HepG2 (cell line): ENCODE results near the gene FOXN3. TPM values are rescaled to one million over a fixed set of nuclear protein-coding genes. Genes with fewer than 3 reads are reported as not detected.

Experiments
- EP300 ChIP-seq, 3 experiments: sonication (generic) in 1 of 3; formaldehyde crosslinking in 1 of 3; IDR thresholded peaks; 2 replicates each; pipeline versions ENCODE4 v1.5.1 to v1.6.1; 2011 to 2020; ENCODE audit warnings: low read depth in 2 of 3, low read length in 2 of 3, borderline replicate concordance in 1 of 3, improper control_type of control experiment in 1 of 3, mild to moderate bottlenecking in 1 of 3, missing genetic modification reagents in 1 of 3, moderate library complexity in 1 of 3
- HDAC2 ChIP-seq: sonication (generic); formaldehyde crosslinking; IDR thresholded peaks from 2 replicates; pipeline ENCODE4 v1.4.0; 2020; ENCODE audit warnings: missing genetic modification reagents
- HES4 ChIP-seq: sonication (generic); formaldehyde crosslinking; IDR thresholded peaks from 2 replicates; pipeline ENCODE4 v1.9.0; 2021; ENCODE audit warnings: mild to moderate bottlenecking, missing genetic modification reagents, borderline replicate concordance
- HNF4G ChIP-seq, 2 experiments: sonication (generic) in 1 of 2; formaldehyde crosslinking in 1 of 2; IDR thresholded peaks; 2 replicates each; pipeline versions ENCODE4 v1.4.0 to v1.6.1; 2011 to 2020; ENCODE audit warnings: borderline replicate concordance in 2 of 2, low read depth in 2 of 2, mild to moderate bottlenecking in 2 of 2, low read length in 1 of 2, missing genetic modification reagents in 1 of 2, moderate library complexity in 1 of 2
- JUNB ChIP-seq: sonication (generic); formaldehyde crosslinking; IDR thresholded peaks from 2 replicates; pipeline ENCODE4 v1.8.0; 2022; ENCODE audit warnings: missing genetic modification reagents, mild to moderate bottlenecking, borderline replicate concordance
- MXD4 ChIP-seq: IDR thresholded peaks from 2 replicates; pipeline ENCODE4 v1.6.1; 2016; ENCODE audit warnings: mild to moderate bottlenecking, missing biosample characterization, missing genetic modification reagents
- NAIF1 ChIP-seq: sonication (generic); formaldehyde crosslinking; IDR thresholded peaks from 2 replicates; pipeline ENCODE4 v1.5.0; 2020; ENCODE audit warnings: mild to moderate bottlenecking, missing genetic modification reagents, borderline replicate concordance
- NCOA2 ChIP-seq: sonication (generic); formaldehyde crosslinking; IDR thresholded peaks from 2 replicates; pipeline ENCODE4 v1.8.0; 2022; ENCODE audit warnings: inconsistent platforms
- NCOR1 ChIP-seq: fragments of 200-600 bp; sonication (generic); IDR thresholded peaks from 2 replicates; pipeline ENCODE4 v1.7.0; 2017; ENCODE audit warnings: antibody characterized with exemption, low read length, borderline replicate concordance
- NFE2 ChIP-seq: sonication (generic); formaldehyde crosslinking; IDR thresholded peaks from 2 replicates; pipeline ENCODE4 v1.4.0; 2020; ENCODE audit warnings: missing genetic modification reagents
- NR2F6 ChIP-seq, 2 experiments: IDR thresholded peaks; 2 replicates each; pipeline ENCODE4 v1.6.1; 2016; ENCODE audit warnings: antibody characterized with exemption in 1 of 2, mild to moderate bottlenecking in 1 of 2
- PPARG ChIP-seq: conservative IDR thresholded peaks from 2 replicates; pipeline ENCODE4 v1.6.1; 2016; ENCODE audit warnings: missing biosample characterization, missing genetic modification reagents
- RBM22 ChIP-seq: fragments of 200-400 bp; formaldehyde crosslinking; optimal IDR thresholded peaks from 2 replicates; pipeline ENCODE3; 2017; ENCODE audit warnings: mild to moderate bottlenecking, low read length, moderate library complexity
- RFX5 ChIP-seq: IDR thresholded peaks from 2 replicates; pipeline ENCODE4 v1.6.1; 2011; ENCODE audit warnings: low read depth, low read length, improper control_type of control experiment
- SIN3A ChIP-seq: IDR thresholded peaks from 2 replicates; pipeline ENCODE4 v1.6.1; 2011; ENCODE audit warnings: low read depth, mild to moderate bottlenecking, control low read depth, low read length, borderline replicate concordance
- SMAD1 ChIP-seq: sonication (generic); formaldehyde crosslinking; IDR thresholded peaks from 2 replicates; pipeline ENCODE4 v1.4.0; 2020; ENCODE audit warnings: missing genetic modification reagents, low read depth, mild to moderate bottlenecking, borderline replicate concordance
- SMARCE1 ChIP-seq: fragments of 450-650 bp; IDR thresholded peaks from 2 replicates; pipeline ENCODE4 v1.6.1; 2017; ENCODE audit warnings: borderline replicate concordance
- SOX6 ChIP-seq, 2 experiments: fragments of 450-650 bp in 1 of 2; sonication (generic) in 1 of 2; formaldehyde crosslinking in 1 of 2; IDR thresholded peaks; 2 replicates each; pipeline versions ENCODE4 v1.4.0 to v1.6.1; 2017 to 2020; ENCODE audit warnings: antibody characterized with exemption in 1 of 2, mild to moderate bottlenecking in 1 of 2, missing genetic modification reagents in 1 of 2
- TMF1 ChIP-seq: sonication (generic); formaldehyde crosslinking; IDR thresholded peaks from 2 replicates; pipeline ENCODE4 v1.8.1; 2022; ENCODE audit warnings: low read depth, missing genetic modification reagents
- U2AF1 ChIP-seq: fragments of 200-400 bp; formaldehyde crosslinking; optimal IDR thresholded peaks from 2 replicates; pipeline ENCODE3; 2017; ENCODE audit warnings: mild to moderate bottlenecking, low read depth, low read length
- ZBTB1 ChIP-seq: sonication (generic); formaldehyde crosslinking; IDR thresholded peaks from 2 replicates; pipeline ENCODE4 v1.4.0; 2020; ENCODE audit warnings: missing genetic modification reagents, borderline replicate concordance
- ZNF138 ChIP-seq: sonication (generic); formaldehyde crosslinking; IDR thresholded peaks from 2 replicates; pipeline ENCODE4 v1.5.0; 2020; ENCODE audit warnings: mild to moderate bottlenecking, low read depth, missing genetic modification reagents
- ZNF350 ChIP-seq: sonication (generic); formaldehyde crosslinking; IDR thresholded peaks from 2 replicates; pipeline ENCODE4 v1.4.0; 2020; ENCODE audit warnings: mild to moderate bottlenecking, low read depth, missing genetic modification reagents, borderline replicate concordance
- ZNF382 ChIP-seq: sonication (generic); formaldehyde crosslinking; IDR thresholded peaks from 2 replicates; pipeline ENCODE4 v1.5.0; 2020; ENCODE audit warnings: missing genetic modification reagents, mild to moderate bottlenecking, borderline replicate concordance
- ZNF724P ChIP-seq: sonication (generic); formaldehyde crosslinking; IDR thresholded peaks from 2 replicates; pipeline ENCODE4 v1.8.0; 2022; ENCODE audit warnings: missing genetic modification reagents, borderline replicate concordance
- ZNF850 ChIP-seq: sonication (generic); formaldehyde crosslinking; conservative IDR thresholded peaks from 2 replicates; pipeline ENCODE4 v1.9.0; 2021; ENCODE audit warnings: mild to moderate bottlenecking, missing genetic modification reagents
- ZSCAN22 ChIP-seq: sonication (generic); formaldehyde crosslinking; IDR thresholded peaks from 2 replicates; pipeline ENCODE4 v1.4.0; 2020; ENCODE audit warnings: mild to moderate bottlenecking, missing genetic modification reagents
- polyA plus RNA-seq, 8 experiments: library from polyadenylated mRNA; depleted of rRNA in 3 of 8; stranded (reverse) in 7 of 8; unstranded in 1 of 8; fragments of >200 nt; fragmentation: Illumina TruSeq in 4 of 8; extraction: Trizol in 4 of 8; gene quantifications; 2 replicates each; pipeline versions ENCODE4 v1.2.1 to v1.2.3, GENCODE V29; 2011 to 2016; ENCODE audit warnings: low read depth in 4 of 8, missing spikeins in 1 of 8, mixed read lengths in 1 of 8; ENCODE audit not compliant: insufficient read depth in 1 of 8
- total RNA-seq, 5 experiments: library from RNA; depleted of rRNA; stranded (reverse); fragments of >200 nt; fragmentation: Illumina TruSeq; extraction: Trizol; gene quantifications; 2 replicates each; pipeline ENCODE4 v1.2.3, GENCODE V29; 2016; ENCODE audit warnings: low read depth in 1 of 5
- TF ChIP-seq, protein P1 (sequence below): sonication (generic); formaldehyde crosslinking; IDR thresholded peaks from 2 replicates; pipeline ENCODE4 v1.4.0; 2020; ENCODE audit warnings: missing genetic modification reagents
- TF ChIP-seq, protein P2 (sequence below): IDR thresholded peaks from 2 replicates; pipeline ENCODE4 v1.6.1; 2016; ENCODE audit warnings: mild to moderate bottlenecking

Gene FOXN3
- total and polyA plus RNA-seq, 2 of the 13 experiments (the other 11 are each of a cell fraction or from before 2014, with no cell fraction given): 32.4 to 70.2 TPM

DNA sequence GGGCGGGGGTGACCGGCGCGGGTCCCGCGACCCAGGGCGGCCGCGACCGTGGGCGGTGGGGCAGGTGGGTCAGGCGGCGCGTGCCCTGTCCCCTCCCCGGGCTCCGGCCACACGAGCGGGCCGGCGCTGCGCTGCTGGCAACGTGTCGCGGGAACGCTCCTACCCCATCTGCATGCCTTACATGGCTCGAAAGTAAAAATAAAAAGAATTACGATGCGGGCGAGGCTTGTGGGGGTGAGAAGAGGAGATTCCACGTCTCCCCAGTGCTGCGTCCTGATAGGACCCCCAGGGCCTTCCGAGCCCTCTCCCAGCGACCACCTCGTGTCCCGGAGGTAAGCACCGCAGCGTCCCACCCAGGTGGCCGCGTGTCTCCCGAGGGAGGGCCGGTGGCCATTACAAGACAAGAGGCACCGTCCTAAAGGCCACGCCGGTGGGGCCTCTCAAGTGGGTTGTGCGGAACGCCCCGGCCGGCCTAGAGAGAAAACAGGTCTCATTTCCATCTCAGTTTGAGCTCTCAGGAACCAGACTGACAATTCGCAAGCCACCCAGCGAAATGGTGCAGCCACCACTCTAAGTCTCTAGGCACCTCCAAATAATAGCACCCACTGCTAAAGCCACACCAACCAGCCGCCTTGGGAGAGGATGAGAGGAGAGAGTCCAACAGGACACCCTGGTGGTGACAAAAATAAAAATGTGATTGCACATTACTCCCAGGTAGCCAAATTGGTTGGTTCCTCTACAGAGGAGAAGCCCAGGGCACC is 612 bp upstream of the FOXN3 start (continued):
- no peak for TF ChIP-seq PPARG (CRISPR knock-in tag)
- no peak for TF ChIP-seq EP300 (IDR thresholded peaks at IDR 0.05; ENCODE audit: low read depth in 2 of 2, low read length in 2 of 2)
- no peak for TF ChIP-seq EP300 (CRISPR knock-in tag; IDR thresholded peaks at IDR 0.05; ENCODE audit: borderline replicate concordance)
- TF ChIP-seq, protein P1, sequence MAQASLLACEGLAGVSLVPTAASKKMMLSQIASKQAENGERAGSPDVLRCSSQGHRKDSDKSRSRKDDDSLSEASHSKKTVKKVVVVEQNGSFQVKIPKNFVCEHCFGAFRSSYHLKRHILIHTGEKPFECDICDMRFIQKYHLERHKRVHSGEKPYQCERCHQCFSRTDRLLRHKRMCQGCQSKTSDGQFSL (CRISPR knock-in tag): no peak
- no peak for TF ChIP-seq HDAC2
- no peak for TF ChIP-seq NAIF1
- 0 out of 2 replicates have a peak, but pooled peaks have one; percentile 32 for TF ChIP-seq HES4 (CRISPR knock-in tag)
- peak; percentile 53 for TF ChIP-seq RBM22
- TF ChIP-seq MXD4: no peak
- no peak for TF ChIP-seq RFX5
- no peak for TF ChIP-seq TMF1 (CRISPR knock-in tag)
- no peak for TF ChIP-seq SMAD1 (CRISPR knock-in tag)
- TF ChIP-seq HNF4G (IDR thresholded peaks at IDR 0.05; ENCODE audit: borderline replicate concordance, low read depth, low read length): no peak
- TF ChIP-seq HNF4G (CRISPR knock-in tag; IDR thresholded peaks at IDR 0.05; ENCODE audit: borderline replicate concordance, low read depth): no peak
- TF ChIP-seq ZNF138 (CRISPR knock-in tag): no peak
- no peak for TF ChIP-seq JUNB (CRISPR knock-in tag)
- no peak for TF ChIP-seq ZNF850 (CRISPR knock-in tag)
- TF ChIP-seq ZNF724P (CRISPR knock-in tag): peak; percentile 20; the same call in 1 of the 2 replicates
- TF ChIP-seq U2AF1: no peak
- TF ChIP-seq ZNF382 (CRISPR knock-in tag): no peak
- no peak for TF ChIP-seq SMARCE1
- TF ChIP-seq NCOR1: no peak
- TF ChIP-seq NR2F6 (IDR thresholded peaks at IDR 0.05): no peak
- no peak for TF ChIP-seq NR2F6 (CRISPR knock-in tag; IDR thresholded peaks at IDR 0.05)
- no peak for TF ChIP-seq SIN3A
- TF ChIP-seq SOX6 (IDR thresholded peaks at IDR 0.05): no peak
- peak; percentile 19; the same call in 1 of the 2 replicates for TF ChIP-seq SOX6 (CRISPR knock-in tag; IDR thresholded peaks at IDR 0.05)
- no peak for TF ChIP-seq NCOA2 (CRISPR knock-in tag)
- TF ChIP-seq ZNF350: 0 out of 2 replicates have a peak, but pooled peaks have one; percentile 20
- no peak for TF ChIP-seq ZSCAN22
- no peak for TF ChIP-seq ZBTB1 (CRISPR knock-in tag)
- no peak for TF ChIP-seq NFE2 (CRISPR knock-in tag)
- TF ChIP-seq, protein P2, sequence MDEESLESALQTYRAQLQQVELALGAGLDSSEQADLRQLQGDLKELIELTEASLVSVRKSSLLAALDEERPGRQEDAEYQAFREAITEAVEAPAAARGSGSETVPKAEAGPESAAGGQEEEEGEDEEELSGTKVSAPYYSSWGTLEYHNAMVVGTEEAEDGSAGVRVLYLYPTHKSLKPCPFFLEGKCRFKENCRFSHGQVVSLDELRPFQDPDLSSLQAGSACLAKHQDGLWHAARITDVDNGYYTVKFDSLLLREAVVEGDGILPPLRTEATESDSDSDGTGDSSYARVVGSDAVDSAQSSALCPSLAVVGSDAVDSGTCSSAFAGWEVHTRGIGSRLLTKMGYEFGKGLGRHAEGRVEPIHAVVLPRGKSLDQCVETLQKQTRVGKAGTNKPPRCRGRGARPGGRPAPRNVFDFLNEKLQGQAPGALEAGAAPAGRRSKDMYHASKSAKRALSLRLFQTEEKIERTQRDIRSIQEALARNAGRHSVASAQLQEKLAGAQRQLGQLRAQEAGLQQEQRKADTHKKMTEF: peak; percentile 55; the same call in 1 of the 2 replicates
